HEK293 (cell line): ENCODE measurements around the gene DYRK4.

ENCODE experiments used
- BCL6B ChIP-seq: fragments of 450-650 bp; formaldehyde crosslinking; IDR thresholded peaks from 2 replicates; pipeline ENCODE4 v1.5.1; 2017; ENCODE audit warnings: missing biosample characterization, missing genetic modification characterization
- PRDM10 ChIP-seq: fragments of 450-650 bp; formaldehyde crosslinking; IDR thresholded peaks from 2 replicates; pipeline ENCODE4 v1.5.1; 2016; ENCODE audit warnings: missing biosample characterization, missing genetic modification characterization
- SP7 ChIP-seq: fragments of 450-650 bp; formaldehyde crosslinking; IDR thresholded peaks from 2 replicates; pipeline ENCODE4 v1.5.1; 2016; ENCODE audit warnings: missing biosample characterization, missing genetic modification characterization
- ZBTB26 ChIP-seq: fragments of 450-650 bp; formaldehyde crosslinking; optimal IDR thresholded peaks from 2 replicates; pipeline ENCODE3; 2016; ENCODE audit warnings: missing biosample characterization, mild to moderate bottlenecking, missing genetic modification characterization
- ZNF138 ChIP-seq: fragments of 450-650 bp; formaldehyde crosslinking; IDR thresholded peaks from 2 replicates; pipeline ENCODE4 v1.5.1; 2016; ENCODE audit warnings: missing biosample characterization, missing genetic modification characterization, borderline replicate concordance
- ZNF157 ChIP-seq: fragments of 450-650 bp; formaldehyde crosslinking; IDR thresholded peaks from 2 replicates; pipeline ENCODE4 v1.5.1; 2016; ENCODE audit warnings: missing biosample characterization, missing genetic modification characterization
- ZNF174 ChIP-seq: fragments of 450-650 bp; formaldehyde crosslinking; IDR thresholded peaks from 2 replicates; pipeline ENCODE4 v1.5.0; 2017; ENCODE audit warnings: missing biosample characterization, mild to moderate bottlenecking, missing genetic modification characterization
- ZNF19 ChIP-seq: fragments of 450-650 bp; formaldehyde crosslinking; IDR thresholded peaks from 2 replicates; pipeline ENCODE4; 2016; ENCODE audit warnings: missing biosample characterization, missing genetic modification characterization, low read depth
- ZNF214 ChIP-seq: fragments of 450-650 bp; formaldehyde crosslinking; IDR thresholded peaks from 2 replicates; pipeline ENCODE4 v1.5.1; 2017; ENCODE audit warnings: missing biosample characterization, mild to moderate bottlenecking, missing genetic modification characterization, borderline replicate concordance
- ZNF335 ChIP-seq: fragments of 450-650 bp; formaldehyde crosslinking; conservative IDR thresholded peaks from 2 replicates; pipeline ENCODE4 v1.5.1; 2016; ENCODE audit warnings: missing biosample characterization, missing genetic modification characterization
- ZNF501 ChIP-seq: fragments of 450-650 bp; formaldehyde crosslinking; IDR thresholded peaks from 2 replicates; pipeline ENCODE4 v1.5.1; 2016; ENCODE audit warnings: missing biosample characterization, missing genetic modification characterization
- ZNF518A ChIP-seq: fragments of 450-650 bp; formaldehyde crosslinking; conservative IDR thresholded peaks from 2 replicates; pipeline ENCODE4 v1.5.1; 2016; ENCODE audit warnings: low read depth, missing biosample characterization, missing genetic modification characterization
- ZNF600 ChIP-seq: fragments of 450-650 bp; formaldehyde crosslinking; IDR thresholded peaks from 2 replicates; pipeline ENCODE4 v1.5.1; 2016; ENCODE audit warnings: missing biosample characterization, missing genetic modification characterization
- ZNF629 ChIP-seq: fragments of 450-650 bp; formaldehyde crosslinking; IDR thresholded peaks from 2 replicates; pipeline ENCODE4 v1.5.1; 2017; ENCODE audit warnings: missing biosample characterization, missing genetic modification characterization
- ZNF768 ChIP-seq: fragments of 450-650 bp; formaldehyde crosslinking; IDR thresholded peaks from 2 replicates; pipeline ENCODE4 v1.5.1; 2018; ENCODE audit warnings: missing biosample characterization, mild to moderate bottlenecking, missing genetic modification characterization
- TF ChIP-seq, protein P1 (sequence below): fragments of 450-650 bp; formaldehyde crosslinking; IDR thresholded peaks from 2 replicates; pipeline ENCODE4 v1.5.1; 2016; ENCODE audit warnings: missing biosample characterization, missing genetic modification characterization
- TF ChIP-seq, protein P2 (sequence below): fragments of 450-650 bp; formaldehyde crosslinking; conservative IDR thresholded peaks from 2 replicates; pipeline ENCODE4 v1.5.1; 2016; ENCODE audit warnings: low read depth, missing biosample characterization, missing genetic modification characterization
- TF ChIP-seq, protein P3 (sequence below): fragments of 450-650 bp; formaldehyde crosslinking; IDR thresholded peaks from 2 replicates; pipeline ENCODE4 v1.5.1; 2016; ENCODE audit warnings: missing biosample characterization, missing genetic modification characterization

DYRK4 gene

GRCh38 chr12:4648501-4649357 lies 86.7 kb downstream of the DYRK4 start, which contains the start of the genes AKAP3 and NDUFA9 (continued):
- TF ChIP-seq ZNF518A (tag by site-specific recombination), result peak; percentile 49; the same call in 1 of the 2 replicates
- TF ChIP-seq, protein P1, sequence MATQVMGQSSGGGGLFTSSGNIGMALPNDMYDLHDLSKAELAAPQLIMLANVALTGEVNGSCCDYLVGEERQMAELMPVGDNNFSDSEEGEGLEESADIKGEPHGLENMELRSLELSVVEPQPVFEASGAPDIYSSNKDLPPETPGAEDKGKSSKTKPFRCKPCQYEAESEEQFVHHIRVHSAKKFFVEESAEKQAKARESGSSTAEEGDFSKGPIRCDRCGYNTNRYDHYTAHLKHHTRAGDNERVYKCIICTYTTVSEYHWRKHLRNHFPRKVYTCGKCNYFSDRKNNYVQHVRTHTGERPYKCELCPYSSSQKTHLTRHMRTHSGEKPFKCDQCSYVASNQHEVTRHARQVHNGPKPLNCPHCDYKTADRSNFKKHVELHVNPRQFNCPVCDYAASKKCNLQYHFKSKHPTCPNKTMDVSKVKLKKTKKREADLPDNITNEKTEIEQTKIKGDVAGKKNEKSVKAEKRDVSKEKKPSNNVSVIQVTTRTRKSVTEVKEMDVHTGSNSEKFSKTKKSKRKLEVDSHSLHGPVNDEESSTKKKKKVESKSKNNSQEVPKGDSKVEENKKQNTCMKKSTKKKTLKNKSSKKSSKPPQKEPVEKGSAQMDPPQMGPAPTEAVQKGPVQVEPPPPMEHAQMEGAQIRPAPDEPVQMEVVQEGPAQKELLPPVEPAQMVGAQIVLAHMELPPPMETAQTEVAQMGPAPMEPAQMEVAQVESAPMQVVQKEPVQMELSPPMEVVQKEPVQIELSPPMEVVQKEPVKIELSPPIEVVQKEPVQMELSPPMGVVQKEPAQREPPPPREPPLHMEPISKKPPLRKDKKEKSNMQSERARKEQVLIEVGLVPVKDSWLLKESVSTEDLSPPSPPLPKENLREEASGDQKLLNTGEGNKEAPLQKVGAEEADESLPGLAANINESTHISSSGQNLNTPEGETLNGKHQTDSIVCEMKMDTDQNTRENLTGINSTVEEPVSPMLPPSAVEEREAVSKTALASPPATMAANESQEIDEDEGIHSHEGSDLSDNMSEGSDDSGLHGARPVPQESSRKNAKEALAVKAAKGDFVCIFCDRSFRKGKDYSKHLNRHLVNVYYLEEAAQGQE, result peak; percentile 45; the same call in 1 of the 2 replicates
- no peak for TF ChIP-seq ZNF138
- peak; percentile 53; the same call in 1 of the 2 replicates for TF ChIP-seq ZNF501 (tag by site-specific recombination)
- TF ChIP-seq PRDM10 (tag by site-specific recombination), result peak; percentile 100
- peak; percentile 64 for TF ChIP-seq ZNF335
- TF ChIP-seq ZNF629, result 0 out of 2 replicates have a peak, but pooled peaks have one; percentile 15
- TF ChIP-seq ZNF19 (tag by site-specific recombination), result no peak
- TF ChIP-seq BCL6B (tag by site-specific recombination), result peak; percentile 64
- peak; percentile 32; the same call in 1 of the 2 replicates for TF ChIP-seq ZNF600 (tag by site-specific recombination)
- no peak for TF ChIP-seq ZNF174
- TF ChIP-seq ZNF214 (tag by site-specific recombination), result no peak
- peak; percentile 7 for TF ChIP-seq ZBTB26 (tag by site-specific recombination)
- TF ChIP-seq ZNF157 (tag by site-specific recombination), result no peak
- TF ChIP-seq, protein P2, sequence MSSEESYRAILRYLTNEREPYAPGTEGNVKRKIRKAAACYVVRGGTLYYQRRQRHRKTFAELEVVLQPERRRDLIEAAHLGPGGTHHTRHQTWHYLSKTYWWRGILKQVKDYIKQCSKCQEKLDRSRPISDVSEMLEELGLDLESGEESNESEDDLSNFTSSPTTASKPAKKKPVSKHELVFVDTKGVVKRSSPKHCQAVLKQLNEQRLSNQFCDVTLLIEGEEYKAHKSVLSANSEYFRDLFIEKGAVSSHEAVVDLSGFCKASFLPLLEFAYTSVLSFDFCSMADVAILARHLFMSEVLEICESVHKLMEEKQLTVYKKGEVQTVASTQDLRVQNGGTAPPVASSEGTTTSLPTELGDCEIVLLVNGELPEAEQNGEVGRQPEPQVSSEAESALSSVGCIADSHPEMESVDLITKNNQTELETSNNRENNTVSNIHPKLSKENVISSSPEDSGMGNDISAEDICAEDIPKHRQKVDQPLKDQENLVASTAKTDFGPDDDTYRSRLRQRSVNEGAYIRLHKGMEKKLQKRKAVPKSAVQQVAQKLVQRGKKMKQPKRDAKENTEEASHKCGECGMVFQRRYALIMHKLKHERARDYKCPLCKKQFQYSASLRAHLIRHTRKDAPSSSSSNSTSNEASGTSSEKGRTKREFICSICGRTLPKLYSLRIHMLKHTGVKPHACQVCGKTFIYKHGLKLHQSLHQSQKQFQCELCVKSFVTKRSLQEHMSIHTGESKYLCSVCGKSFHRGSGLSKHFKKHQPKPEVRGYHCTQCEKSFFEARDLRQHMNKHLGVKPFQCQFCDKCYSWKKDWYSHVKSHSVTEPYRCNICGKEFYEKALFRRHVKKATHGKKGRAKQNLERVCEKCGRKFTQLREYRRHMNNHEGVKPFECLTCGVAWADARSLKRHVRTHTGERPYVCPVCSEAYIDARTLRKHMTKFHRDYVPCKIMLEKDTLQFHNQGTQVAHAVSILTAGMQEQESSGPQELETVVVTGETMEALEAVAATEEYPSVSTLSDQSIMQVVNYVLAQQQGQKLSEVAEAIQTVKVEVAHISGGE (tag by site-specific recombination), result peak; percentile 60
- no peak for TF ChIP-seq ZNF768
- TF ChIP-seq, protein P3, sequence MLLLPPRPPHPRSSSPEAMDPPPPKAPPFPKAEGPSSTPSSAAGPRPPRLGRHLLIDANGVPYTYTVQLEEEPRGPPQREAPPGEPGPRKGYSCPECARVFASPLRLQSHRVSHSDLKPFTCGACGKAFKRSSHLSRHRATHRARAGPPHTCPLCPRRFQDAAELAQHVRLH (tag by site-specific recombination), result peak; percentile 66; the same call in 1 of the 2 replicates
- peak; percentile 28; the same call in 1 of the 2 replicates for TF ChIP-seq SP7
